HUES48 (cell line): ENCODE data around the gene TYSND1.

ENCODE experiments used
- H3K27ac ChIP-seq: one replicate; pipeline ENCODE4 v1.7.0; 2013; ENCODE audit warnings: low read depth, low read length, inconsistent platforms
- H3K27me3 ChIP-seq: 2 replicates; pipeline ENCODE4 v1.6.1; 2013; ENCODE audit warnings: mild to moderate bottlenecking, low read length; ENCODE audit not compliant: control insufficient read depth, insufficient read depth
- H3K36me3 ChIP-seq: 2 replicates; pipeline ENCODE4 v1.6.1; 2013; ENCODE audit warnings: low read length; ENCODE audit not compliant: control insufficient read depth, insufficient read depth
- H3K4me1 ChIP-seq: 2 replicates; pipeline ENCODE4 v1.6.1; 2013; ENCODE audit warnings: mild to moderate bottlenecking, low read length; ENCODE audit not compliant: control insufficient read depth, insufficient read depth
- H3K4me3 ChIP-seq: 2 replicates; pipeline ENCODE4 v1.5.1; 2013; ENCODE audit warnings: mild to moderate bottlenecking, low read depth, low read length
- H3K9ac ChIP-seq: 2 replicates; pipeline ENCODE4 v1.6.1; 2013; ENCODE audit warnings: mild to moderate bottlenecking, low read depth, low read length, moderate library complexity
- H3K9me3 ChIP-seq: 2 replicates; pipeline ENCODE4 v1.6.1; 2013; ENCODE audit warnings: low read length; ENCODE audit not compliant: control insufficient read depth, insufficient read depth

TYSND1 gene, protein sequence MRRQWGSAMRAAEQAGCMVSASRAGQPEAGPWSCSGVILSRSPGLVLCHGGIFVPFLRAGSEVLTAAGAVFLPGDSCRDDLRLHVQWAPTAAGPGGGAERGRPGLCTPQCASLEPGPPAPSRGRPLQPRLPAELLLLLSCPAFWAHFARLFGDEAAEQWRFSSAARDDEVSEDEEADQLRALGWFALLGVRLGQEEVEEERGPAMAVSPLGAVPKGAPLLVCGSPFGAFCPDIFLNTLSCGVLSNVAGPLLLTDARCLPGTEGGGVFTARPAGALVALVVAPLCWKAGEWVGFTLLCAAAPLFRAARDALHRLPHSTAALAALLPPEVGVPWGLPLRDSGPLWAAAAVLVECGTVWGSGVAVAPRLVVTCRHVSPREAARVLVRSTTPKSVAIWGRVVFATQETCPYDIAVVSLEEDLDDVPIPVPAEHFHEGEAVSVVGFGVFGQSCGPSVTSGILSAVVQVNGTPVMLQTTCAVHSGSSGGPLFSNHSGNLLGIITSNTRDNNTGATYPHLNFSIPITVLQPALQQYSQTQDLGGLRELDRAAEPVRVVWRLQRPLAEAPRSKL

DNA sequence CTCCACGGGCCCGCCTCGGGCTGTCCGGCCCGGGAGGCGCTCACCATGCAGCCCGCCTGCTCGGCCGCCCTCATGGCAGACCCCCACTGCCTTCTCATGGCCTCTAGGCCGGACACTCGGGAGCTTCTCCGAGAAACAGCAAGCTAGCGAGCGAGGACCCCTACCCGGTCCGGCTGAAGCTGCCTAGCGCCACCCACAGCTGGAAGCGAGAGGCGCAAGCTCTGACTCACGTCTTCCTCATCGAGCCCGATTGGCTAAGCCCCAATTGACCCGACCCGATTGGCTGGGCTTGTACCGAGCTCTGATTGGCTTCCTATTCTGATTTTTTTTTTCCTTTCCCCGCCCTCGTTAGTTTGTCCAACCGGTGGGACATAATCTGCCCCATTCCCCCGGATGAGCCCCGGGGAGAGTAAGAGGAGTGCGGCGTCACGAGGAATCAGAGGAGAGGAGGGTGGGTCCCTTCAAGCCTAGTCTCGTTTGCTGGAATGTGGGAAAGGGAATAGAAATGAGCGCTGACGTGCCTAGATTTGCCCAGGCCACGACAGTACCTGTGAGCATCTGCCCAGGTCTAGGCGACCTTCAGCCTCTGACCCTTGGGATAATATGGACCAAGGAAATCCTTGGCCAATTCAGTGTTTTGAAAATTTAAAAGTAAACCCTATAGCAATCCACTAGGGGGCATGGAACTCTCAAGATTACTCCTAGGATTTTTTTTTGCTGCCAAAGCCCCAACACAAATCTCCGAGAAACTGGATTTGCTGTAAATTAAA, at the start of gene TYSND1:
TYSND1 (minus strand) TSS at position 212 of the 770 bp plus-strand sequence; CDS start at position 98, 114 bp downstream.
- Histone ChIP-seq H3K4me1 (peaks cover 16% of the 10 kb centered on the region), H3K27me3 (peaks cover 5% of the 10 kb centered on the region; the same call in 1 of the 2 replicates), H3K9ac (peak within 1 kb of the TSS; percentile 86), H3K4me3 (peak within 1 kb of the TSS; percentile 87), H3K27ac (peak within 1 kb of the TSS; percentile 92), H3K36me3 (peaks cover 22% of the 10 kb centered on the region), H3K9me3 (no peaks in the 10 kb centered on the region)

DNA sequence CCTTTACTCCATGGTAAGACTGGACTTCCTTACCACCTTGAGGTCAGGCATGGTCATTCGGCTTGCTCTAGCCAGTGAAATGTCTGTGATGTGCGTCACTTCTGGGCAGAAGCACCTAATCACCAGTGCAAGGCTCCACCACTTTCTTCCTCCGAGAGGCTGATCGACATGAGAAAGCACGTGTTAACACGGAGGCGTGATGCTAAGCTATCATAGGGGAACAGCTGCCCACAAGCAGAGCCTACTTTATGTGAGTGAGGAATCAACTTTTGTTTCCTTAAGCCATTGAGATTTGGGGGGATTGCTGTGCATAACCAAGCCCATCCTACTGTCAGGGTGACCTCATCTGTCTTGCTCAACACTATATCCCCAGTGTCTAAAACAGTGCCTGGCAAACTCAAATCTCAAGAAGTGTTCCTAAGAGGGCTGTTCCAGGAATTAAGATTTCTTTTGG, 46.9 kb upstream of the TYSND1 start:
- Histone ChIP-seq H3K4me3 (no peak overlapping the region), H3K4me1 (no peaks in the 10 kb centered on the region), H3K36me3 (peaks cover 15% of the 10 kb centered on the region), H3K27ac (no peak overlapping the region), H3K9ac (no peak overlapping the region), H3K27me3 (no peaks in the 10 kb centered on the region), H3K9me3 (no peaks in the 10 kb centered on the region)

DNA sequence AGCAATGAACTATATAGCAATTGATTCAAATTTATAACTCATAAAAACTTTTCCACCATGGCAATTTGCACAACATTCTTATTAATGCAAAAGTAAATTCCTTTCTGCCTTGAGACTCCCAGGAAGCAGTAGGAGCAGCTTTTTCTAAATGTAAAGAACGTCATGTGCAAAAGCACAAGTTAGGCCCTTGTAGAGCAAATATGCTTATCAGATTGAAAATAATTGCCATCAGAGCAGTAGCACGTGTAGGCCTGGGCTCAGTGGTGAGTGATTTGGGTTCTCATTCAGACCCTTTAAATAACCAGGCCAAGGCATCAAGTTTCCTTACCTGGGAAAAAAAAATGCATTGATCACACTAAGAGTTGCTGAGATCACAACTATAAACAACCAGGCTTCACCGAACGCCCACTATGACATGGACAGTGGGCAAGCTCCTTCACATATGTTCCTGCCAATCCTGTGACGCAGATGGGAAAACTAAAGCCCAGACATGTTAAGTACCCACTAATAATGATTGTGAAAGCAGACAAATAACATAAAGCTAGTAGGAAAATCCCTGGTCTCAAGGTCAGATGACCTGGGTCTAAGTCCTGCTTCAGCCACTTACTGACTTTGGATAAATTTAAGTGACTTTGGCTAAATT, 45.9 kb upstream of the TYSND1 start:
- Histone ChIP-seq H3K27ac (no peak overlapping the region), H3K4me3 (no peak overlapping the region), H3K9ac (no peak overlapping the region), H3K4me1 (no peaks in the 10 kb centered on the region), H3K9me3 (no peaks in the 10 kb centered on the region), H3K36me3 (peaks cover 9% of the 10 kb centered on the region; the same call in 1 of the 2 replicates), H3K27me3 (no peaks in the 10 kb centered on the region)

DNA sequence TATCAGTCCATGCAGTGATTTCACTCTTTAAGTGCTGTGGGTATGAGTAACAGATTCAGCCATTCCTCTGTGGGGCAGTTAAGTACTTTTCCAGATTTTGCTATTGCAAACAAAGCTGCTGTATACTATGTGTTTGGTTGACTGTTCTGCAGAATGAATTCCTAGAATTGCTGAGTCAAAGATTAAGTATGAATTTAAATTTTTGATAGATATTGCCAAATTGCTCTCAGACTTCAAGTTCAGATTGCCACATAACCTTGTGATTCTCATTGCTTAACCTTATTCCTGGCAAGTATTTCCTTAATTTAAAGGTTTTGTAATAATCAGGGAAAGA, 45.4 kb upstream of the TYSND1 start:
- Histone ChIP-seq H3K27me3 (no peaks in the 10 kb centered on the region), H3K4me3 (no peak overlapping the region), H3K9ac (no peak overlapping the region), H3K36me3 (peaks cover 6% of the 10 kb centered on the region; the same call in 1 of the 2 replicates), H3K9me3 (no peaks in the 10 kb centered on the region), H3K27ac (no peak overlapping the region), H3K4me1 (no peaks in the 10 kb centered on the region)

DNA sequence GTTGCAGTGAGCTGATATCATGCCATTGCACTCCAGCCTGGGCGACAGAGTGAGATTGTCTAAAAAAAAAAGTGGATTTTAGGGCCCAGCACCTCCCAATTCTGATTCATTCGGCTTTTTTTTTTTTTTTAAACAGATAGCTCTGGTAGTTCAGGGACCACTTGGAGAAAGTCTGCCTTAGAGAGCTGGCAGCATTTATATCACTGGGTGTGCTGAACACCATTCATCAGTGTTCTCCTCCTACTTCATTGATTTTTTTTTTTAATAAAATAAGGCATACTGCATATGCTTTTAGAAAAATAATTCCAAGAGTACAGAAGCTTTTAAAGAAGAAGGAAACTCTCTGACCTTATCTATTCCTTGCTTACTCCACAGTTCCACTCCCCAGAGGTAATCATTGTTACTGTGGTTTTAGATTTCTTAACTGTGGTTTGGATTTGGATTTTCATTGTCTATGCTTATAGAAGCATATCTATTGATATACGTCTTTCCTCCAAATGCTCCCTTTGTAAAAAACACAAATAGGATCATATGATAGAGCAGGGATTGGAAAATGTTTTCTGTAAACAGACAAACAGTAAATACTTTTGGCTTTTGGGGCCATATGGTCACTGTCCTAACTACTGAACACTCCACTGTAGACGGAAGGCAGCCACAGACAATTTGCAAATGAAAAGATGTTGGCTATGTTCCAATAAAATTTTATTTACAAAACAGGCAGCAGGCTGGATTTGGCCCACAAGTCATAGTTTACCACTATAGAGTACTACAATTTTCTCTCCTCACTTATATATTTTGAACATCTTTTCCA, 44.9 kb upstream of the TYSND1 start:
- Histone ChIP-seq H3K27ac (no peak overlapping the region), H3K36me3 (peaks cover 6% of the 10 kb centered on the region; the same call in 1 of the 2 replicates), H3K9me3 (no peaks in the 10 kb centered on the region), H3K27me3 (no peaks in the 10 kb centered on the region), H3K4me3 (no peak overlapping the region), H3K4me1 (no peaks in the 10 kb centered on the region), H3K9ac (no peak overlapping the region)

DNA sequence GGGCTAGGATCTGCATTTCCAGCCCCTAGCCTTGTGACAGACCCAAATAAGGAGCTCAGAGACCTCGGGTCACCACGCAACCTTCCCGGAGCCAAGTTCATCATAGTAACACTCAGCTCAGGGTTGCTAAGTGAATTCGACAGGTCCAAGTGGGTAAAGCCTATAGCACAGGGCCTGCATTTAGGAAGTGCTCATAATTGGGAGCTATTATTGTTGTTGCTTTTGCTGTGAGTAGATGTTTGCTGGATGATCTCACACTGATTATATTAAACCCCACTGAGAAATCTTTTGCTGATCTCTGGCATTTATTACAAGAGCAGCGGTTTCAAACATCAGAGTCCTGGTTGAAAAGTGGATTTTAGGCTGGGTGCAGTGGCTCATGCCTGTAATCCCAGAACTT, 44.1 kb upstream of the TYSND1 start:
- H3K4me3 ChIP-seq: no peak overlapping the region
- no peaks in the 10 kb centered on the region for H3K4me1 ChIP-seq
- H3K27ac ChIP-seq: no peak overlapping the region
- H3K36me3 ChIP-seq: no peaks in the 10 kb centered on the region
- H3K9me3 ChIP-seq: no peaks in the 10 kb centered on the region
- H3K9ac ChIP-seq: no peak overlapping the region
- no peaks in the 10 kb centered on the region for H3K27me3 ChIP-seq

DNA sequence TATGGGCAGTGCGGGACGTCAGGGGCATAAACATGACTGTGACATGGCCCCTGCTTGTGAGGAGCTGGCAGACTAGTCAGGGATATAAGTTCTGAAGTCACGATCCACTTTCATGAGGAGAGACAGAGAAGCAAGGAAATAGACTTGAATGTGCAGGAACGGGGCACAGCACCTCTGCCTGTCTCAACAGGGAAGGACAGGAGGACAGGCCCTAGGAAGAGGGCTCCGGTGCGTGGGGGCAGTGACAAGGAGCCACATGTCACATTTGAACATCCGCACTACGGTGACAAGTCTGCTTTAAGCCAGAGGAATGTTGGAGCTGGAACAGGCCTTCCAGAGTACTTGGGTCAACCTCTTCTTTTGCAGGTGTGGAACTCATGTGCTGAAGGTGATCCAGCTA, 43.6 kb upstream of the TYSND1 start:
- H3K27ac ChIP-seq: no peak overlapping the region
- H3K36me3 ChIP-seq: no peaks in the 10 kb centered on the region
- H3K9ac ChIP-seq: no peak overlapping the region
- H3K27me3 ChIP-seq: no peaks in the 10 kb centered on the region
- no peaks in the 10 kb centered on the region for H3K4me1 ChIP-seq
- no peak overlapping the region for H3K4me3 ChIP-seq
- H3K9me3 ChIP-seq: no peaks in the 10 kb centered on the region

DNA sequence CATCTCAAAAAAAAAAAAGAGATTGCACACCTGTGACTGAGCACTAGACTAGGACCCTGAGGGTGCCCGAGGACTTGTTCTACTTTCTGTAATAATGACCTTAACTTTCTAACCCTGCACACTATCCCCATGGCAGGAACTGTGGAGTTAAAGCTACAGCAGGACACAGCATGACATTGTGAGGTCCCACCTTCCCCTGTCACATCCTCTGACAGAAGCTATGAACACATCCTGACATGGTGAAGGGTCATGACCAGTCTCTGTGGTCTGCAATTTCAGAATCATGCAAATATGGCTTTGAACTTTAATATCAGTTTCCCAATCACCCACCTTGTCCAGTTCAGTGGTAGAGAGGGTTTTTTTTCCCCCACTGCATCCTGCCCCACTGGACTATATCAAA, 42.3 kb upstream of the TYSND1 start:
- Histone ChIP-seq H3K4me1 (no peaks in the 10 kb centered on the region), H3K36me3 (no peaks in the 10 kb centered on the region), H3K4me3 (no peak overlapping the region), H3K27me3 (no peaks in the 10 kb centered on the region), H3K27ac (no peak overlapping the region), H3K9ac (no peak overlapping the region), H3K9me3 (no peaks in the 10 kb centered on the region)

DNA sequence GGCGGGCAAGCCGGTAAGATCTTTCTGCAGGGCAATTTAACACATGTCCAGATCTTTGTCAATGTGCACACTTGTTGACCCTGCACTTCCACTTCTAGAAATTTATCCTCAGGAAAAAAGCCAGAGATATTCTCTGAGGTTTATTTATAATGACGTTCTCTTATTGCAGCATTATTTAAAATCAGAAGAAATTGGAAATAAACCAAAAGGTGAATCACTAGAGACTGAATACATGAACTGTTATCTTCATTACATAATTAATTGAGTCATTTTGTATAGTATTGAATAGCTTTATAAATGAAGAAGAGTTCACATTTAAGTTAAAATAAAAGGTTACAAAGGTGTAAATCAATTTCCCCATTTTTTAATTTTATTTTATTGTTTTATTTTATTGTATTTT, 40.1 kb upstream of the TYSND1 start:
- no peaks in the 10 kb centered on the region for H3K36me3 ChIP-seq
- H3K4me3 ChIP-seq: no peak overlapping the region
- no peaks in the 10 kb centered on the region for H3K4me1 ChIP-seq
- H3K27me3 ChIP-seq: no peaks in the 10 kb centered on the region
- no peak overlapping the region for H3K27ac ChIP-seq
- H3K9ac ChIP-seq: no peak overlapping the region
- no peaks in the 10 kb centered on the region for H3K9me3 ChIP-seq

DNA sequence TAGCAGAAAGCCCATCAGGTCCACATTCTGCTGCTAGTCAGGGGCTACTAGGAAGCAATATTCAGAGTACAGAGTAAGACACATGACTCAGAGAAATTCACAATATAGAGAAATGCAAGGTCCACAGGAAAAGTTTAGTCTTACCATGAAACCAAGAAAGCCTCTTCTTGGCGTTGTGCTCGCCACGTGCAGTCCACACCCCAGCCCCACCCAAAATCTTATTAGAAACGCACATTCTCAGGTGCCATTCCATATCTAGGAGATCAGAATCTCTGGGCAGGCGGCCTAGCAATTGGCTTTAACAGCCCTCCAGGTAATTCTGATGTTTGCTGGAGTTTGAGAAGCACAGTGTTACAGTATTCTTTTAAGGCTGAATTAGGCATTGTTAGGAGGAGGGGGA, 39.6 kb upstream of the TYSND1 start:
- Histone ChIP-seq H3K4me3 (no peak overlapping the region), H3K9me3 (no peaks in the 10 kb centered on the region), H3K4me1 (no peaks in the 10 kb centered on the region), H3K9ac (no peak overlapping the region), H3K36me3 (no peaks in the 10 kb centered on the region), H3K27ac (no peak overlapping the region), H3K27me3 (no peaks in the 10 kb centered on the region)
